Epithelial cell of proximal tubule (primary cell): ENCODE data around the gene KMT2B. TPM values are rescaled to one million over a fixed set of nuclear protein-coding genes. Genes with fewer than 3 reads are reported as not detected.

ENCODE experiments used
- DNase-seq: peaks from one replicate; pipeline ENCODE4 v3.0.0-alpha.2; 2011; ENCODE audit warnings: low read depth
- H3K4me3 ChIP-seq: 2 replicates; pipeline ENCODE4 v1.5.1; 2011; ENCODE audit warnings: low read depth, mild to moderate bottlenecking, low read length
- CTCF ChIP-seq: conservative IDR thresholded peaks from 2 replicates; pipeline ENCODE4 v1.5.1; 2012; ENCODE audit warnings: low read depth, mild to moderate bottlenecking, low read length
- total RNA-seq: library from RNA; depleted of rRNA; stranded (reverse); fragments of >200 nt; gene quantifications from 2 replicates; pipeline ENCODE4 v1.2.3, GENCODE V29; 2015

Gene KMT2B
- total RNA-seq, 1 donor from 2014 or later, result 20.2 TPM

- H3K4me3 ChIP-seq, result no peak overlapping the region
- TF ChIP-seq CTCF, result no peak
- no peak for DNase-seq
These were observed 34.3 kb downstream of the KMT2B start for GRCh38 chr19:35751839-35752745.

- no peak for TF ChIP-seq CTCF
- H3K4me3 ChIP-seq, result no peak overlapping the region
- DNase-seq, result no peak
These were observed 35.0 kb downstream of the KMT2B start for GRCh38 chr19:35752746-35753350.

GRCh38 chr19:35753634-35754369, 36.0 kb downstream of the KMT2B start:
- DNase-seq, result no peak
- no peak for TF ChIP-seq CTCF
- H3K4me3 ChIP-seq, result no peak overlapping the region

- no peak for DNase-seq
- no peak for TF ChIP-seq CTCF
- no peak overlapping the region for H3K4me3 ChIP-seq
These were observed 36.7 kb downstream of the KMT2B start for GRCh38 chr19:35754370-35755130.

GRCh38 chr19:35755131-35755549, 37.3 kb downstream of the KMT2B start:
- TF ChIP-seq CTCF, result no peak
- DNase-seq, result no peak
- H3K4me3 ChIP-seq, result no peak overlapping the region

- H3K4me3 ChIP-seq, result no peak overlapping the region
- no peak for DNase-seq
- TF ChIP-seq CTCF, result no peak
These were observed 38.0 kb downstream of the KMT2B start for GRCh38 chr19:35755550-35756376.
